HTERT RPE-1 (cell line): Measurements from ENCODE around the gene NR2C2.

ENCODE experiments used
- in situ Hi-C: fragments of 300-500 bp; cut with MboI; formaldehyde crosslinking; loops from 4 replicates; pipeline ENCODE4 v1.14.3; 2020; ENCODE audit warnings: low sequenced_read_pairs

Gene NR2C2

GRCh38 chr3:15056676-15057404 is 109.5 kb downstream of the NR2C2 start:
- in situ Hi-C loops = no loop called here

GRCh38 chr3:15060029-15060428 is 112.6 kb downstream of the NR2C2 start:
- in situ Hi-C loops = no loop called here

GRCh38 chr3:15063238-15063637 is 115.9 kb downstream of the NR2C2 start:
- in situ Hi-C loops = no loop called here

GRCh38 chr3:15063656-15064286 is 116.4 kb downstream of the NR2C2 start:
- in situ Hi-C loops = no loop called here

GRCh38 chr3:15064299-15064834 is 117.0 kb downstream of the NR2C2 start:
- in situ Hi-C loops = no loop called here

GRCh38 chr3:15064835-15065549 is 117.6 kb downstream of the NR2C2 start, which contains the start of gene MRPS25:
MRPS25 (minus strand) TSS chr3:15065315; CDS start chr3:15065194, 121 bp downstream.
- in situ Hi-C loops = no loop called here

GRCh38 chr3:15065550-15066007 is 118.2 kb downstream of the NR2C2 start:
- in situ Hi-C loops = no loop called here

- in situ Hi-C loops = no loop called here
Measured at GRCh38 chr3:15066467-15066866, 119.1 kb downstream of the NR2C2 start.

- in situ Hi-C loops = no loop called here
Measured at GRCh38 chr3:15069441-15069840, 122.1 kb downstream of the NR2C2 start.

GRCh38 chr3:15071699-15072098 is 124.3 kb downstream of the NR2C2 start:
- in situ Hi-C loops = no loop called here

- in situ Hi-C loops = no loop called here
Measured at GRCh38 chr3:15074500-15074899, 127.1 kb downstream of the NR2C2 start.

- in situ Hi-C loops = no loop called here
Measured at GRCh38 chr3:15079091-15079490, 131.7 kb downstream of the NR2C2 start.

- in situ Hi-C loops = no loop called here
Measured at GRCh38 chr3:15081960-15082664, 134.7 kb downstream of the NR2C2 start.

- in situ Hi-C loops = no loop called here
Measured at GRCh38 chr3:15083252-15083651, 135.9 kb downstream of the NR2C2 start.

- in situ Hi-C loops = no loop called here
Measured at GRCh38 chr3:15086263-15086662, 138.9 kb downstream of the NR2C2 start.

- in situ Hi-C loops = no loop called here
Measured at GRCh38 chr3:15086699-15087098, 139.3 kb downstream of the NR2C2 start.

GRCh38 chr3:15089201-15089600 is 141.8 kb downstream of the NR2C2 start:
- in situ Hi-C loops = no loop called here

- in situ Hi-C loops = no loop called here
Measured at GRCh38 chr3:15091575-15091974, 144.2 kb downstream of the NR2C2 start.

GRCh38 chr3:15092686-15093085 is 145.3 kb downstream of the NR2C2 start:
- in situ Hi-C loops = no loop called here

- in situ Hi-C loops = no loop called here
Measured at GRCh38 chr3:15094187-15094875, 146.9 kb downstream of the NR2C2 start.
